ENCODE data around the gene JAKMIP2. TPM values are rescaled to one million over a fixed set of nuclear protein-coding genes. Genes with fewer than 3 reads are reported as not detected.

The JAKMIP2 gene
- polyA plus RNA-seq, 1 of the 3 experiments (the other 2 are of a cell fraction) = 2.1 TPM

GRCh38 chr5:147557876-147558745 is 224.4 kb downstream of the JAKMIP2 start:
- Histone ChIP-seq H3K9me3 (no peaks in the 10 kb centered on the region), H2AFZ (ENCODE audit: low read depth) (no peak overlapping the region), H3K9me2 (no peaks in the 10 kb centered on the region), H3K4me1 (ENCODE audit: control insufficient read depth in 1 of 2, insufficient read depth in 2 of 2, low read depth in 1 of 2, low read length in 1 of 2) (peaks cover 6 to 13% of the 10 kb centered on the region in 2 experiments; a peak in 2 of 4 replicates), H3K79me2 (ENCODE audit: insufficient read depth) (no peaks in the 10 kb centered on the region), H3F3A (replicated peaks; ENCODE audit: insufficient read depth) (peaks cover 19% of the 10 kb centered on the region), H3K27me3 (ENCODE audit: insufficient read depth) (no peaks in the 10 kb centered on the region), H3K27ac (ENCODE audit: low read depth in 2 of 2, low read length in 1 of 2) (no peak overlapping the region), H3K9ac (no peak overlapping the region), H3K36me3 (replicated peaks in 1 of 2; ENCODE audit: control insufficient read depth in 1 of 2, insufficient read depth in 2 of 2, low read length in 1 of 2) (no peaks in the 10 kb centered on the region), H3K4me3 (ENCODE audit: low read depth in 2 of 2, low read length in 1 of 2) (no peak overlapping the region), H3K4me2 (no peak overlapping the region), H4K20me1 (ENCODE audit: insufficient read depth) (no peaks in the 10 kb centered on the region)
- ChIA-PET CTCF (interaction anchor here (0.6 to 6.0 kb wide), 25 partner anchors 8 to 334 kb away, joined by 3 to 76 read pairs (median 4); partner anchors contain the start of genes DPYSL3 and STK32A), POLR2A (no interaction called here)
- TF ChIP-seq GABPA (IDR thresholded peaks at IDR 0.05; ENCODE audit: low read depth) = no peak
- TF ChIP-seq RAD21 (IDR thresholded peaks at IDR 0.05; ENCODE audit: low read length) = no peak
- no peak for TF ChIP-seq RXRA (IDR thresholded peaks at IDR 0.05; ENCODE audit: borderline replicate concordance, low read depth)
- no peak for TF ChIP-seq SIN3A (IDR thresholded peaks at IDR 0.05; ENCODE audit: borderline replicate concordance, low read depth, low read length)
- TF ChIP-seq SMC3 (IDR thresholded peaks at IDR 0.05; ENCODE audit: low read depth, low read length) = no peak
- no peak for TF ChIP-seq RFX5 (IDR thresholded peaks at IDR 0.05; ENCODE audit: low read length)
- no peak for TF ChIP-seq MXI1 (IDR thresholded peaks at IDR 0.05; ENCODE audit: low read depth, low read length)
- no peak for TF ChIP-seq FOXJ3 (CRISPR knock-in tag; IDR thresholded peaks at IDR 0.05)
- no peak for TF ChIP-seq FOXM1 (IDR thresholded peaks at IDR 0.05; ENCODE audit: low read depth)
- no peak for TF ChIP-seq ELF1 (IDR thresholded peaks at IDR 0.05)
- TF ChIP-seq CTCF (IDR thresholded peaks at IDR 0.05) = no peak
- TF ChIP-seq TAF1 (IDR thresholded peaks at IDR 0.05; ENCODE audit: borderline replicate concordance, low read depth, low read length) = no peak
- no peak for TF ChIP-seq GATA2 (CRISPR knock-in tag; IDR thresholded peaks at IDR 0.05)
- no peak for TF ChIP-seq MEF2A (IDR thresholded peaks at IDR 0.05; ENCODE audit: borderline replicate concordance, low read depth)
- no peak for TF ChIP-seq POLR2AphosphoS5 (IDR thresholded peaks at IDR 0.05; ENCODE audit: low read depth, low read length)
- TF ChIP-seq PBX3 (IDR thresholded peaks at IDR 0.05) = no peak
- no peak for TF ChIP-seq TCF12 (IDR thresholded peaks at IDR 0.05)
- no peak for TF ChIP-seq USF2 (IDR thresholded peaks at IDR 0.05; ENCODE audit: borderline replicate concordance, low read depth, low read length)
- TF ChIP-seq TEAD4 (IDR thresholded peaks at IDR 0.05; ENCODE audit: borderline replicate concordance, insufficient read depth) = no peak
- TF ChIP-seq USF1 (IDR thresholded peaks at IDR 0.05; ENCODE audit: borderline replicate concordance, low read depth) = no peak
- no peak for DNase-seq
- WGBS (ENCODE audit: low lambda C conversion rate) = 88% methylated on average over 8 of the region's 8 CpGs
